Liver (tissue), 9 donors: ENCODE measurements around the gene CDK15. TPM values are rescaled to one million over a fixed set of nuclear protein-coding genes. Genes with fewer than 3 reads are reported as not detected.

ENCODE experiments used
- DNase-seq: peaks from one replicate; pipeline ENCODE4 v3.0.0-alpha.2; 2017; ENCODE audit warnings: low spot score
- H3K27ac ChIP-seq, 2 donors: one replicate each; pipeline ENCODE4 v1.7.0; 2013; ENCODE audit warnings: inconsistent platforms in 2 of 2, low read length in 2 of 2, control low read depth in 1 of 2, low read depth in 1 of 2, mild to moderate bottlenecking in 1 of 2
- H3K27me3 ChIP-seq, 4 donors: one replicate each; pipeline versions ENCODE4 v1.6.1 to v1.7.0; 2013; ENCODE audit warnings: low read length in 3 of 4, inconsistent platforms in 1 of 4, mild to moderate bottlenecking in 1 of 4, moderate library complexity in 1 of 4; ENCODE audit not compliant: control insufficient read depth in 4 of 4, insufficient read depth in 4 of 4
- H3K36me3 ChIP-seq, 4 donors: one replicate each; pipeline versions ENCODE4 v1.6.1 to v1.7.0; 2013; ENCODE audit warnings: low read length in 3 of 4, mild to moderate bottlenecking in 3 of 4, low read depth in 1 of 4, moderate library complexity in 1 of 4; ENCODE audit not compliant: control insufficient read depth in 4 of 4, insufficient read depth in 3 of 4
- H3K4me1 ChIP-seq, 4 donors: one replicate each; pipeline versions ENCODE4 v1.6.1 to v1.7.0; 2013; ENCODE audit warnings: low read length in 3 of 4, mild to moderate bottlenecking in 3 of 4, moderate library complexity in 1 of 4; ENCODE audit not compliant: control insufficient read depth in 4 of 4, insufficient read depth in 4 of 4
- H3K4me3 ChIP-seq, 3 donors: one replicate each; pipeline versions ENCODE4 v1.6.1 to v1.7.0; 2013; ENCODE audit warnings: low read length in 3 of 3, control low read depth in 1 of 3, low read depth in 1 of 3, mild to moderate bottlenecking in 1 of 3
- H3K9ac ChIP-seq, 2 donors: one replicate each; pipeline ENCODE4 v1.7.0; 2013; ENCODE audit warnings: low read length in 2 of 2, mild to moderate bottlenecking in 2 of 2, moderate library complexity in 2 of 2, control low read depth in 1 of 2, low read depth in 1 of 2
- H3K9me3 ChIP-seq, 4 donors: one replicate each; pipeline versions ENCODE4 v1.6.1 to v1.7.0; 2013; ENCODE audit warnings: low read length in 3 of 4; ENCODE audit not compliant: control insufficient read depth in 4 of 4
- CTCF ChIP-seq: fragments of 150-350 bp; IDR thresholded peaks from 2 replicates; pipeline ENCODE4 v1.5.1; 2017; ENCODE audit warnings: improper control_type of control experiment, low read depth, low read length; ENCODE audit not compliant: missing input control
- EGR1 ChIP-seq, 2 donors: IDR thresholded peaks; 2 replicates each; pipeline ENCODE4 v1.6.1; 2016 to 2018; ENCODE audit warnings: antibody characterized with exemption in 2 of 2, low read depth in 2 of 2
- FOXA1 ChIP-seq: IDR thresholded peaks from 2 replicates; pipeline ENCODE4 v1.6.1; 2016; ENCODE audit warnings: antibody characterized with exemption
- FOXA2 ChIP-seq: IDR thresholded peaks from 2 replicates; pipeline ENCODE4 v1.6.1; 2016; ENCODE audit warnings: antibody characterized with exemption
- GABPA ChIP-seq, 2 donors: IDR thresholded peaks in 1 of 2; conservative IDR thresholded peaks in 1 of 2; 2 replicates each; pipeline ENCODE4 v1.6.1; 2016; ENCODE audit warnings: antibody characterized with exemption in 2 of 2, mild to moderate bottlenecking in 1 of 2, moderate library complexity in 1 of 2
- HNF4A ChIP-seq, 2 donors: conservative IDR thresholded peaks; 2 replicates each; pipeline ENCODE4 v1.6.1; 2016; ENCODE audit warnings: antibody characterized with exemption in 2 of 2, mild to moderate bottlenecking in 2 of 2
- HNF4G ChIP-seq: IDR thresholded peaks from 2 replicates; pipeline ENCODE4 v1.6.1; 2016; ENCODE audit warnings: antibody characterized with exemption
- JUND ChIP-seq, 2 donors: IDR thresholded peaks; 2 replicates each; pipeline ENCODE4 v1.6.1; 2016; ENCODE audit warnings: antibody characterized with exemption in 2 of 2
- MAX ChIP-seq: IDR thresholded peaks from 2 replicates; pipeline ENCODE4 v1.6.1; 2016; ENCODE audit warnings: antibody characterized with exemption
- NR2F2 ChIP-seq: IDR thresholded peaks from 2 replicates; pipeline ENCODE4 v1.6.1; 2016; ENCODE audit warnings: antibody characterized with exemption
- RAD21 ChIP-seq, 2 donors: IDR thresholded peaks; 2 replicates each; pipeline ENCODE4 v1.6.1; 2016; ENCODE audit warnings: antibody characterized with exemption in 2 of 2, mild to moderate bottlenecking in 2 of 2
- REST ChIP-seq: IDR thresholded peaks from 2 replicates; pipeline ENCODE4 v1.6.1; 2016; ENCODE audit warnings: antibody characterized with exemption, mild to moderate bottlenecking
- RXRA ChIP-seq, 2 donors: IDR thresholded peaks; 2 replicates each; pipeline ENCODE4 v1.6.1; 2017 to 2018; ENCODE audit warnings: antibody characterized with exemption in 2 of 2, mild to moderate bottlenecking in 1 of 2
- SP1 ChIP-seq: IDR thresholded peaks from 2 replicates; pipeline ENCODE4 v1.6.1; 2018; ENCODE audit warnings: antibody characterized with exemption, mild to moderate bottlenecking
- TAF1 ChIP-seq: conservative IDR thresholded peaks from 2 replicates; pipeline ENCODE4 v1.6.1; 2016; ENCODE audit warnings: antibody characterized with exemption, mild to moderate bottlenecking
- ZBTB33 ChIP-seq: IDR thresholded peaks from 2 replicates; pipeline ENCODE4 v1.6.1; 2016; ENCODE audit warnings: antibody characterized with exemption
- WGBS: extraction: QIAGEN DNeasy Blood & Tissue Kit; methylation state at CpG from one replicate; pipeline ENCODE4 v1.1.7; 2013; 5-methylcytosine and 5-hydroxymethylcytosine counted together
- polyA plus RNA-seq, 2 donors: library from polyadenylated mRNA; stranded (reverse) in 1 of 2; unstranded in 1 of 2; fragments of 200-250 nt in 1 of 2; fragments of >200 nt in 1 of 2; fragmentation: Nextera tagmentation in 1 of 2; extraction: Ambion mirVana in 1 of 2; gene quantifications; one replicate each; pipeline versions ENCODE4 v1.2.1 to v1.2.3, GENCODE V29; 2013 to 2015
- total RNA-seq, 2 donors: library from RNA; depleted of rRNA; stranded (reverse); fragments of >200 nt; gene quantifications; one replicate each; pipeline ENCODE4 v1.2.3, GENCODE V29; 2014
- donor health status: healthy.
- donor health status: healthy.
- donor health status: healthy.
- donor health status: healthy.
- donor health status: healthy.

Gene CDK15
- total and polyA plus RNA-seq, 4 donors: under 0.01 to 0.47 (median 0.06) TPM; not detected in 1

GRCh38 chr2:201925056-201925455 is 118.7 kb downstream of the CDK15 start:
- no peak for DNase-seq
- no peaks in the 10 kb centered on the region for H3K36me3 ChIP-seq
- no peaks in the 10 kb centered on the region for H3K27me3 ChIP-seq
- TF ChIP-seq NR2F2 (no peak), SP1 (no peak), GABPA (IDR thresholded peaks at IDR 0.05 in 1 of 2, conservative IDR thresholded peaks at IDR 0.05 in 1 of 2) (no peak), RXRA (IDR thresholded peaks at IDR 0.05) (no peak)
- H3K4me1 ChIP-seq: no peaks in the 10 kb centered on the region
- 93% methylated on average over 5 of the region's 5 CpGs for WGBS
- H3K9ac ChIP-seq: no peak overlapping the region
- no peak overlapping the region for H3K27ac ChIP-seq
- no peak overlapping the region for H3K4me3 ChIP-seq
- no peaks in the 10 kb centered on the region for H3K9me3 ChIP-seq

GRCh38 chr2:201926067-201926466 is 119.7 kb downstream of the CDK15 start:
- H3K4me3 ChIP-seq: no peak overlapping the region
- DNase-seq: no peak
- WGBS: 84% methylated on average over 3 of the region's 3 CpGs

More at GRCh38 chr2:201926067-201926466, 119.7 kb downstream of the CDK15 start:
- no peaks in the 10 kb centered on the region for H3K36me3 ChIP-seq
- no peak overlapping the region for H3K27ac ChIP-seq
- no peaks in the 10 kb centered on the region for H3K4me1 ChIP-seq
- no peaks in the 10 kb centered on the region for H3K27me3 ChIP-seq
- H3K9me3 ChIP-seq: no peaks in the 10 kb centered on the region
- no peak overlapping the region for H3K9ac ChIP-seq
- no peak for TF ChIP-seq FOXA2
- no peak for TF ChIP-seq SP1
- no peak for TF ChIP-seq CTCF
- TF ChIP-seq HNF4A (conservative IDR thresholded peaks at IDR 0.05): no peak
- no peak for TF ChIP-seq ZBTB33
- TF ChIP-seq JUND (IDR thresholded peaks at IDR 0.05): no peak
- TF ChIP-seq RXRA (IDR thresholded peaks at IDR 0.05): no peak
- no peak for TF ChIP-seq HNF4G
- TF ChIP-seq TAF1: no peak
- TF ChIP-seq EGR1 (IDR thresholded peaks at IDR 0.05; ENCODE audit: low read depth in 2 of 2): no peak
- TF ChIP-seq RAD21 (IDR thresholded peaks at IDR 0.05): no peak
- no peak for TF ChIP-seq GABPA (IDR thresholded peaks at IDR 0.05 in 1 of 2, conservative IDR thresholded peaks at IDR 0.05 in 1 of 2)
- no peak for TF ChIP-seq MAX
- no peak for TF ChIP-seq REST
- TF ChIP-seq FOXA1: no peak
